ENCODE measurements around the gene CBARP.

GRCh38 chr19:1269478-1270212, 31.8 kb upstream of the CBARP start:
- TF ChIP-seq, protein P1, sequence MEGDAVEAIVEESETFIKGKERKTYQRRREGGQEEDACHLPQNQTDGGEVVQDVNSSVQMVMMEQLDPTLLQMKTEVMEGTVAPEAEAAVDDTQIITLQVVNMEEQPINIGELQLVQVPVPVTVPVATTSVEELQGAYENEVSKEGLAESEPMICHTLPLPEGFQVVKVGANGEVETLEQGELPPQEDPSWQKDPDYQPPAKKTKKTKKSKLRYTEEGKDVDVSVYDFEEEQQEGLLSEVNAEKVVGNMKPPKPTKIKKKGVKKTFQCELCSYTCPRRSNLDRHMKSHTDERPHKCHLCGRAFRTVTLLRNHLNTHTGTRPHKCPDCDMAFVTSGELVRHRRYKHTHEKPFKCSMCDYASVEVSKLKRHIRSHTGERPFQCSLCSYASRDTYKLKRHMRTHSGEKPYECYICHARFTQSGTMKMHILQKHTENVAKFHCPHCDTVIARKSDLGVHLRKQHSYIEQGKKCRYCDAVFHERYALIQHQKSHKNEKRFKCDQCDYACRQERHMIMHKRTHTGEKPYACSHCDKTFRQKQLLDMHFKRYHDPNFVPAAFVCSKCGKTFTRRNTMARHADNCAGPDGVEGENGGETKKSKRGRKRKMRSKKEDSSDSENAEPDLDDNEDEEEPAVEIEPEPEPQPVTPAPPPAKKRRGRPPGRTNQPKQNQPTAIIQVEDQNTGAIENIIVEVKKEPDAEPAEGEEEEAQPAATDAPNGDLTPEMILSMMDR (IDR thresholded peaks at IDR 0.05; ENCODE audit: low read depth, low read length) = no peak; the same call in 1 of the 2 replicates
- no peak for TF ChIP-seq EZH2phosphoT487 (IDR thresholded peaks at IDR 0.05; ENCODE audit: low read depth)
